Measurements from ENCODE around the gene C16orf95.
"Not testable (repeated sequence)": the region's sequence is repeated elsewhere in the genome, so short reads cannot be mapped to it uniquely, and the experiment has no call there.

C16orf95 gene

DNA sequence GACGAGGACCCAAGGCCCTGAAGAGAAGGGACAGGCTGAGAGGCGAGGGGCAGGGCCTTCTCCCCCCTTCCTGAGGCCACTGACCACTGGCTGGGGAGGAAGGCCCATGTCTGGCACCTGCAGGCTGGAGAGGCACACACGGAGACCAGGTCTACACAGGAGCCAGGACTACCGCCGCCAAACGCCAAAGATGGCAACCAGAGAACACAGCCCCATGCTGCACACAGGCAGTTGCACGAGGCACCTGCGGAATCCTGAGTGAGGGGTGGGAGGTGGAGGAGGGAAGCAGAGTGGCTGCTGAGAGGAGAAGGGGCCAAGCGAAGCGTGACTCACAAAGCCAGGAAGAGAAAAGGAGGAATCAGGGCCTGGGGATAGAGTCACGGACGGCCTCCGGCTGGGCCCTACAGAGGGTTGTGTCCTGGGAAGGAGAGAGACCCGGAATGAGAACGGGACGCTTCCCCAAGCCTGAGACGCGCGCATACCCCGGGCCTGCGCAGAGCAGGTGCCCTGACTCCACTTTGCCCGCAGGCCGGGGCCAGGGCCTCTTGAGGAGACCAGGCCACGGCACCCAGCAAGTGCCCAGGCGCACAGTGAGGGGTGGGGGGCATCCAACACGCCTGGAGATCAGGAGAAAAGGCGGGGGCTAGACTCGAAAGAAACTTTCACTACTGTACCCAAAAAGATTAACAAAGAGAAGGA is 28.7 kb upstream of the C16orf95 start:
- no peak for DNase-seq

DNA sequence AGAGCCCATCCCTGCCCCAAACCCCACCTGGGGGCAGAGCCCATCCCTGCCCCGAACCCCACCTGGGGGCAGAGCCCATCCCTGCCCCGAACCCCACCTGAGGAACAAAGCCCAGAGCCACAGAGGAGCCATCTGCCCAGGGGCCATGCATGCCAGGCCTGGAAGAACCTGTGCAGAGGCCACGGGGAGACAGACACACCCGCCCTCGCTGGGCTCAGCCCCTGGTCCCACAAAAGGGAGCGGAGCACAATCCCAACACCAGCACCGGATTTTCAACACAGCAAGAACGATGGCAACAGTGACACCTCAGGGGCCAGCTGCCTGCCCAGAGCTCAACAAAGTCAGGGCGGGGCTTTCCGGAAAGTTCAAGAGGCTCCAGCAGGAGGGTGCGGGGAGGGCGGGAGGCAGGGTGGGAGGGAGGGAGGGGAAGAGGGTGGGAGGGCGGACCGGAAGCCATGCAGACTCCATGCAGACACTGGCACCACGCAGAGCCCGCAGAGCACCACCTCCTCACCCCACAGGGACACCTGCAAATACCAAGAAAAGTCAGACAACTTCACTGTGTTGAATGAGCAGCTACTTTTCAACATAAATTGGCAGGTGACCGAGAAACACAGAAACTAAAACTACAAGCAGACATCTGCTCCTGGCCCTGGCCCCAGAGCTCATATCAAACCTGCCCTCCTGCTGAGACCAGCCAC is 27.9 kb upstream of the C16orf95 start:
- DNase-seq = peak; percentile 53

DNA sequence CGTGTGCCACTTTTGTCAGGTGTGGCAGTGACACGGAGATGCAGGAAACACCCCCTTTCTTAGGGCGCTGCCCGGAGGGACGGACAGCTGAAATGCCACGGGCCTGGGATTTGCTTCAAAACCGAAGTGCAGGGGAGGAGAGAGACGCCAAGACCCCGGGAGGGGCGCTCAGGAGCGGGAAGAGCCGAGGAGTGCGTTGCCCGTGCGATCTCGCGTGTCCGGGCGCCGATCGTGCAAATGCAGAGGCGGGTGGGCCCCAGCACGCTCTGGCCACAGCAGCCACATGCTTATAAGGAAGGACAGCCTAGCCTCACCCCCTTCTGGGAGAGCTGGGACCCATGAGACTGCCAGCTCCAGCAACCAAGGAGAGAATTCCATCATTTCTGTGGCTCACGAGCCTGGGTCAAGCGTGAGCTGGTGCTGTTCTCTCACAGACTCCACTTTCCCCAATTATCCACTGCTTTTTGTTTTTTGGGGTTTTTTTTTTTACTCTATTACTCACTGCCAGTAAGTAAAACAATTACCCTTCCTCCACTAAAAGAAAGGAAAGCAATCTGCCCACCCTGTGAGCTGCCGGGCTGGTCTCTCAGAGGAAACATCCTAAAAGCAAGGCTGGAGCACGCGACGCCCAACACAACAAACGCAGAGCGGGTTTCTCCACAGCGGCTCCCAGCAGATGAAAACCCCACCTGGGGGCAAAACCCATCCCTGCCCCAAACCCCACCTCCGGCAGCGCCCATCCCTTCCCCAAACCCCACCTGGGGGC is 27.2 kb upstream of the C16orf95 start:
- DNase-seq = no peak

DNA sequence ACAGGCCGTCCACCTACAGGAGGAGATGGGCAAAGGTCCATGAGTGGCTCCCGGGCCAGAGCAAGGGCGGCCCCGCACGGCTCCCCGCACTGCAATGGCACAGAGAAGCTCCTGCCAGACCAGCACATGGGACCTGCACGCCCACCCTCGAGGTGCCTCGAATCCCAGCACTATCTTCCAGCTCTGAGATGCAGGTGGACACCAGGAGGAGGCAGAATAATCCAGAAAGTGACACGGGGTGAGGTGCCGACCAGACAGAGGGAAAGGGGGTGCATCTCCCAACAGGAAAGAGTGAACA is 26.5 kb upstream of the C16orf95 start:
- DNase-seq = no peak

DNA sequence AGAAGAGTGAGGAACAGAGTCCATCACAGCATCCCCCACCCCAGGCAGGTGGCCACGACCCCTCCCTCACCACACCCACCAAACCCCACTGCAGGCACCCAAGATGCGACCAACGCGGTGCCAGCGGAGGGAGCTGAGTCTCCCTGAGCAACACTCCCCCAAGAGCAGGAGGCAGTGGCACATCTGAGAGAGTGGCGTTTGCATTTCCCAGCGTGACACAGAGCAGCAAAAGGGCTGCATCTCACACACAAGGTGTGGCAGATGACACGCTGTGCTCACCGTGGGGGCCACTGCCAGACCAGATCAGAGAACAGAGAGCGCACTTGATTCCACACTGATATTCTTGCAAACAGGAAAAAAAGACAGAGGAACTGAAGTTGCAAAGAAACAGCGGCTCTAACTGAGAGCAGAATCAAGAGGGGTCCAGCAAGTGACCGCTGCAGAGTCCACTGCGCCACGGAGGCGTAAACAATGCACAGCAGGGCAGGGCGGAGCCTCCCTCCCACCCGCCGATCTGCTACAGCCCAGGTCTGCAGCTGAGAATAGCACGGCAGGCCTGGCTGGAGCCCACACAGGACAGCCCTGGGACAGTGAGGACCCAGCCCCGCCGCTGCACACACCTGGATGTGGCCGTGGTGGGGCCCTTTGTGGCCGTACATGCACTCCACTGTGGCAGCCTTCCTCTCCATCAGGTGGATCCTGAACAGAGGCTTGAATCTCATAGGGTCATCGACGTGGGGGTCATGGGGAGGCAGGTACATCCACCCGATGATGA is 26.0 kb upstream of the C16orf95 start:
- no peak for DNase-seq

DNA sequence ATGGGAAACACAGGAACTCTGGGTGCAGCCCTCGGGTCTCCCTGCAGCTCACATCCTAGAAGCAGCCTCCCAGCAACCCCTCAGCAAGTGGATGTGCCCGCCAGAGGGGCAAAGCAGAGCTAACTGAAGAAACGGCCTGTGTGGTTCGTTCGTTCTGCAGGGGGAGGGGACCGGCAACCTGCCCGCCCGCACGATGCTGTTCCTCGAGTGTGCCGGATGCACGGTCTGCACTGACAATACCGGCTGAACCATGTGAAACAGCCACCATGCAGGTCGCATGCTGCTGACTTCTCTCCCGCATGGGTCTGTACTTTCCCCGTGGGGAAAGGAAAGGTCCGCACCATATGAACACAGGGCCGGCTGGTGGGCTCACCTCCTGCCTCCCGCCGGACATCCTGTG is 25.3 kb upstream of the C16orf95 start:
- no peak for DNase-seq

DNA sequence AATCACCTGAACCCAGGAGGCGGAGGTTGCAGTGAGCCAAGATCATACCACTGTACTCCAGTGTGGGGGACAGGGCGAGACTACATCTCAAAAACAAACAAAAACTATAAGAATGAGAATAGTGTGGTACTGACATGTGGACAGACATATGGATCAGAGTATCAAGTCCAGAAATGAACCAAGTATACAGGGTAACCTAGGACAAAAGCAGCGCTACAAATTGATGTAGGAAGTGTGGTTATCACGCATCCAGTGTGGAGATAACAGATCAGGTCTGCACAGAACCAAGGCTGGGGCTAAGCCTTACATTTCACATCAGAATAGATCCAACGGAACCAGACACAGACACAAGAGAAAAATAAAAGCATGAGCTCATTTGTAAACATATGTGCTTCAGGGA is 23.0 kb upstream of the C16orf95 start:
- DNase-seq = no peak

DNA sequence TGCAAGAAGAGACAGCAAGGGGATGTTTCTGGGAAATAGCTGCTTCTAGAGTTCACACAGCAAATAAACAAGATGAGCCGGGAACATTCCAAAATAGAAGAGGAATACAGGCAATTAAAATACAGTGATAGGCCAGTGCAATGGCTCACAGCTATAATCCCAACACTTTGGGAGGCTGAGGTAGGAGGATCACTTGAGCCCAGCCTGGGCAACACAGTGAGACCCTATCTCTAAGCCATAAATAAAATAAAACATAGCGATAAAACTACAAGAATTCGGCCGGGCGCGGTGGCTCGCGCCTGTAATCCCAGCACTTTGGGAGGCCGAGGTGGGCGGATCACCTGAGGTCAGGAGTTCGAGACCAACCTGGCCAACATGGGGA is 22.5 kb upstream of the C16orf95 start:
- not testable (repeated sequence) for DNase-seq

DNA sequence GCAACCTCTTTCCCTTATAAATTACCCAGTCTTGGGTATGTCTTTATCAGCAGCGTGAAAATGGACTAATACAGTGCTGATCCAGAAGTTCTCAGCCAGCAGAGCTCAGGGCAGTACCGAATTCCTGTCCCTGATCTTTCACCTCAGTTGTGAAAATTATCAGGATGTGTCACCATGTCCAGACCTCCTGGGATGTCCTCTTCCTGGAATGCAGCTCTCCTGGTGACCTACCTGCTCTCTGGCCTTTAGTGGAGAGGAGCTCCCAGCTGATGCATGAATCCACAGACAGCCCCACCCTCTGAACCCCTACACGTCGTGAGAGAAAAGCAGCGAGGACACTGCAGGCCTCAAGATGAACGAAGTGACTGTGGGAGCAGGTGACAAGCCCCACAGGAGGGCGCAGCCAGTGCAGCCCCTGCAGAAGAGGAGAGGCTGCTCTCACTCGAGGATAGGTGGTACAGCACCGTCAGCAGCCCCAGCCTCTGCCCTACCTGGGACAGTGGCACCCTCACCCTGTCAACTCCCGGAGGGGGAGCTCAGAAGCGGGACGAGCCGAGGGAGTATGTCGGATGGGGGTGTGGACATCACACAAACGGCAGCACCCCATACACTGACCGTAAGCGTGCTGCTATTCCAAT is 22.0 kb upstream of the C16orf95 start:
- DNase-seq = no peak

DNA sequence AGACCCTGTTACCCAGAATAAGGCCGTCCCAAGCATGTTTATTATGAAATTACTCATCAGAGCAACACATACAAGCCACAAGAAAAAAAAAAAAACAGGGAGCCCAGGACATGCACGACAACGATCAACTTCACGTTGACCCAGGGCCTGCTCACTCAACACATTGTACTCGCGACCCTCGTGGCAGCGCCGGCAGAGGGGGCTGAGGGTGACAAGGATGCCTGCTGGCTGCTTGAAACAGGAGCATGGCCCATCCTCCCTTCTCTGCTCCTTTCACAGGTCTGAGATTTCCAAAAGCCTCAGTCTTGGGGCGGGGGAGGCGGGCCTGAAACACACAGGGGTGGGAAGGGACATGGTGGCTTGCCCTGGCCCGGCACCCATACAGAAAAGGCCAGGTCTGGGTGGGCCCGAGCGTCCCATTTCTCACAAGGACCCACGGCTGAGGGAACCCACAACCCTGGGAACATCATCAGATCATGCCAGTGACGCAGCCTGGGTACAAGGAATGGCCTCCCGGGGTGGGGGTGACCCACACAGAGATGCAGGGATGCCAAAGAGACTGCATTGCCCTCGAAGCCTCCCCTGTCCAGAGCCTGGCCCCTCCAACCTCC is 21.1 kb upstream of the C16orf95 start:
- no peak for DNase-seq

DNA sequence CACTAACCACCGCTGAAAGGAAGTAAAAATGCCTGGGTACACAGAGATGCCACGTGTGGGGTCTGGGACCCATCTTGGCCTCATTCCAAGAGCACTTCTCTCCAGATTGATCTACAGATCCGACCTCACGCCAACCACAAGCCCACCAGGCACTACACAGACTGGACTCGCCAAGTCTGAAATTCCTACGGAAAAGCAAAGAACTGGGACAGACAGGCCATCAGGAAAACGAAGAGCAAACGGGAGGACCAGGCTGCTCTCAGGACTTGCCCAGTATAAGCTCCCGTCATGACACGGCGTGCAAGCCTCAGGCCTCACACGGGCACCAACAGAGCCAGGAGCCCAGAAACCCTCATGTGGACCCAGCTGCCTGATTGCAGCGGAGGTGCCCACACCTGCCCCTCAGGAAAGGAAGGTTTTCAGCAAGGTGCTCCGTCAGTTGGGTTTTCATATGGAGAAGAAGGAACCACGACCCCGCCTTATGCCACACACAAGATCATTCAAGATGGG is 20.1 kb upstream of the C16orf95 start:
- no peak for DNase-seq

DNA sequence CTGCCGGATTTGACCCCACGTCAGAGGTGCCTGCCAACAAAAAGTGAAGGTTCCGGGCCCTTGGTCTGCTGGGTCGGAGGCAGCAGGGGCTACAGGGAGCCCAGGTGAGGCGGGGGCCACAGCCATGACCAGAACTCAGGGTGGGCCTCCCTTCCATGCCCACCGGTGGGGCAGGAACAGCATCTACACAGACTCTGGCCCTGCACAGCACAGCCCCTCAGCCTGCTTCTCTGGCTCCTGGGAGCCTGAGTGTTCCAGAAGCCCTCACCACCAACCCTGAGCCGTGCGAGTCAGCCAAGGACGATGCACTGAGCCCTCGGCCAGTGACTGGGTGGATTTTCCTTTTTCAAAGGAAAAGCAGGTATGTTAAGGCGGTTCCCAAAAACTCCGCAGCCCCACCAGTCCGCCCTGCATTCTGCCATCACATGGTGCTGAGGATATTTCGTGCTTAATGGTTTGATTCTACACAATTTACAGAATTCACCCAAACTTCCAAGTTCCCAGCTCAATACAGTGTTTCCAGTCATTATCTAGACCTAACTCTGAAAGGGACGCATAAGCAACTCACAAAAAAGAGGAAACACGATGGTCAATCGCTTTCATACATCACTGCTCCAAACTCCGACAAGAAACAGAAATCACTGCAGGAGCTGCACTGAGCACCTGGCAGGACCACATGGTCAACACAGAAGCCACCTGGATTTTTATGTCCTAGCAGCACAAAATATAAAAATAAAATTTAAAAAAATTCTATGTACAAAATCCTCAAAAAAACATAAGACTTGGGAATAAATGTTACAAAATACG is 19.4 kb upstream of the C16orf95 start:
- no peak for DNase-seq

DNA sequence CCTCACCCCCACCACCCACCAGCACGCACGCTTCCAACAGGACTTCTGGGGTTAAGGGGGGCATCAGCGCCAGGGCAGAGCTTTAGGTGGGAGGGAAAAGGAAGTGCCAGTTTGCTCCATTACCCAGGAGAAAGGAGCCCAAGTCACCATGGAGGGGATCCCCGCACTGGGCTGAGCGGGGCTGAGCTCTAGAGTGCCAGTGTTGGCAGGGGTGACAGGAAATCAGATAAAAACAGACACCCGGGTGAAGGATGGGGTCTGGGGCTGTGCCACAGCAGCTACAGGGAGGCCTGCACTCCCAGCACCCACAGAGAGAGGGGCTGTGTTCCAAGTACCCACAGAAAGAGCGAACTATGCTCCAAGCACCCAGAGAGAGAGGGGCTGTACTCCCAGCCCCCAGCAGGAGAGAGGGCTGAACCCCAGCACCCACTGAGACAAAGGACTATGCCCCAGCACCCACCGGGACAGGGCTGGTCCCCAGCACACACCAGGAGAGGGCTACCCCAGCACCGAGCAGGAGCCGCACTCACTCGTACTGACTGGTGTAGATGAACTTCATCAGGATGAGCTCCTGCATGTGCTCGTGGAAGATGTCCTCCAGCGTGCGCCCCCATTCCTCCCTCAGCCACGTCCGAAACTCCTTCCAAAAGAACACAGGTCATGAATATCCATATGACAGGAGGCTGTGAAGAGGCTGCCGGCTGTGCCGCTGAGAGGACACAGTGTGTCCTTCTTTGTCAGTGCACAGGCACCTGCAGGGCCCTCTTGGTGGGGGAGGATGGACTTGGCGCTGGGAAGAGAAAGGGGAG is 18.6 kb upstream of the C16orf95 start:
- no peak for DNase-seq

DNA sequence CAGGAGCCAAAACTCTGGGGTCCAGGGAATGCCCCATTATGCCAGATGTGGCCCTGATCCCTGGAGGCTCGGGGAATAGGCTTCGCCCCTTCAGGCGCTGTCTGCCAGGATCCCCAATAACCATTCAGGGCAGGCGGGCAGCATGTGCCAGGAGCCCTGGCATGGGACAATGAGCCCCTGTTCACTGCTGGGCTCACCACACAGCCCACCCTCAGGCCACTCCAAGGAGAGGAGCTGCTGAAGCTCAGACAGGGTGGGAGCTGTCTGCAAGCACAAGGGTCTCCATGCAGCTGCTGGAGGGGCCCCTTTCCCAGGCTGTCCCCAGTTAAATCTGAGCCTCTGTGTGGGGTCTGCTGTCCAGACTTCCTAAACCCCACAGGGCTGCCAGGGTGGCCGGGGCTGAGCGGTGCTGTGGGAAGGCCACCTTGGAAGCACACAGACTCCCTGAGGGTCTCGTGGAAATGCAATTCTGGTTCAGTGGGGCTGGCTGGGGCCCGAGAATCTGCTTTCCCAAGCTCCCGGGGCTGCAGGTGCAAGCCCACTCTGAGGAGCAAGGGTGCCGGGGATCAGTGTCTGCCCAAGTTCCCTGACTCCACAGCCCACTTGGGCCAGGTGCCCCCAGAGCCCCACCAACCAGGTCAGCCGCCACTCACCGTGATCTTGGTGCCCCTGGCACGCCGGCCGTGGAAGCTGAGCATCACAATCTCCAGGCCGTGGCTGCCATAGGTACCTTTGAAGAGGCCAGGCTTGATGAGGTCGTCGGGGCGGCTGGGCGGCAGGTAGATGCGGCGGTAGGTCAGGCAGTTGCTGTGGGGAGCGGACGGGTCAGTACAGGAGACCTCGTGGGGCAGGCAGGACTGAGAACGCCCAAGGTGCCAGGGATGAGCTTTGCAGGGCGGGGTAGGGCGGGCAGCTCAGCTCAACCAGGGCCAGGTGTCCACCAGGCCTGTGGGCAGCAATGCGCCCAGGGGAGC is 17.7 kb upstream of the C16orf95 start:
- DNase-seq = no peak

DNA sequence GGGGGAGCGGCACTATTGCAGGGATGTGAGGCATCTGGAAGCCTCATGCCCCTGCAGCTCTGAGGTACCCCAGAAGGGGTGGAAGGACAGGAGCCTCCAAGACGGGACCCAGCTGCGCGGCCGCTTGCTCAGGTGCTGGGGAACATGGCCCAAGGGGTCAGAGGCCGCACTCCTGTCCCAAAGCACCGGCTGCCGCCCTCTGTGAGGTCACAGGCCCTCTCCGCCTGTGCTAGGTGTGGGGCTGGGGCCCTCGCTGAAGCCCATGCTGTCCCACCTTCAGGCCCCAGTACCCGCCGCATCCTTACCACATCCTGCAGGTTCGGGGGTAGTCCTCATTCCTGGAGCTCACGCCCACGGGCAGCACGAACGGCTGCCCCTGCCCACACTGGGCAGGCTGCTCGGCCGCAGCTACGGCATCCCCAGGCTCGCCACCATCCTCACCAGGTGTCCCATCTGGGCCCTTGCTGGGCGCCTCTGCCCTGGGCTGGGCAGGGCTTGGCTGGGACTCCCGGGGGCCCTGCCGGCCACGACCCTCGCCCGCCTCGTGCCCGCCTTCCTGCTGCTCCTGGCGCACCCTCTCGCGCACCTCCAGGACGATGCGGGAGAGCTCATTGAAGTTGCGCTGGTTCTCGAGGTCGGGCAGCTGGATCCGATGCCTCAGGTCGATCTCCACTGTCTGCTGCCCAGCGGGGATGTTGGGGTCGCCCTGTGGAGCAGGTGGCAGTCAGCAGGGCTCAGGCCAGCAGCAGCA is 16.6 kb upstream of the C16orf95 start:
- no peak for DNase-seq

DNA sequence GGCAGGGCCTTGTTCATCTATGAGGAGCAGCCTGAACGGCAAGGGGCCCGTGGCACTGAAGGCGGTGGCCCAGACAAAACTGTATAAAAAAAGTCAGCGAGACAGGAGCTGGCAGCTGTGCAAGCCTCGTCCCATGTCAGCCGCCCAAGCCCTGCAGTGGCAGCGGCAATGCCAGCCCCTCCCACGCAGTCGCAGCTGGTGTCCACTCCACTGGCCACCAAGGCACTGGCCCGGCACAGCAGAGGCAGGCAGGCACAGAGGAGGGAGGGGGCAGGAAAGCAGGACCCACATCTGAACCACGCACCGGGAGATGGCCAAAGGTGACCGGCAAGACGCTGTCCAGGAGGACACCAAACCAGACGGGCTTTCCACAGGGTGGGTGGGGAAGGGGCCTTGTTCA is 15.9 kb upstream of the C16orf95 start:
- no peak for DNase-seq

DNA sequence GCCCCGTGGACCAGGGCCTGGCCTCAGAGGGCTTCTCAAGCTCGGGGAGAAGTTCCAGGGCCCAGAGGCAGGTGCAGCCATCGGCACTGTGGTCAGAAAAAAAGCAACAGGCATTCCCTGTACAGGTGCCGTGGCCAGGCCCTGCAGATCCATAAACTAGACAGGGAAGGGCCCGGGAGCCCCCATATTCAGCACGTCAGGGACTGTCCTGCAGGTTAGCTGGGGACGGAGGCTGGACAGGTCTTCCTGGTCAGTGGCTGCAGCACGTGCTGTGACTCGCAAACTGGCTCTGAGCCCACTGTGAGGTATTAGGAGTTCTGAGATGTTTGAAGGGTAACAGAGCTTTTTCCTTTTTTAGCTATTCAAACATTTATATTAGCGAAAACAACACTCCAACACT is 15.0 kb upstream of the C16orf95 start:
- DNase-seq = no peak

DNA sequence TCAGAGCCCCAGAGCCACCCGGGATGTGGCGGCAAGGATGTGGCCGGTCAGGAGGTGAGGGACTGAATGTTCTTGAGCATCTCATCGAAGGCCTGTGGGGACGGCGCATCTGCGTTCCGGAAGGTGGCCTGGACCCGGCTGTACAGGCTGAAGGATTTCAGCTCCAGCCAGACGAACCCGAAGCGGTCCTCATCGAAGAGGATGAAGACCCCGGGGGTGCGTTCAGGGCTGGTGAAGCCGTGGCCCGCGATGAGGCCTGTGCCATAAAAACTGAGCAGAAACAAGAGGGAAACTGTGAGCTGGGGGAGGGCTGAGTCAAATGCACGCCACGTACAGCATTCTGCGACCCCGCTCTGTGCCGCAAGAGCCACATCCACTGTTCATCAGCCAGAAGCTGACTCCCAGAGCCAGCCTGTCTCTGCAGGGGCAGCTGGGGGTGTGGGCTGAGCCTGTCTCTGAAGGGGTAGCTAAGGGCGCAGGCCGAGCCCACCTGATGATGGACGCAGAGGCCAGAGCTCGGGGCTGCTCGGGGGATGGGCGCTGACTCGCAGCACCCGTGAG is 14.1 kb upstream of the C16orf95 start:
- DNase-seq = no peak

Measured in activated effector memory CD4-positive, alpha-beta T cell treated with Interleukin-2 at 50 U/mL for 16 hours (primary cell).